HepG2 (cell line): Measurements from ENCODE around the gene VWA2. TPM values are rescaled to one million over a fixed set of nuclear protein-coding genes. Genes with fewer than 3 reads are reported as not detected.

Experiments used
- ATAC-seq: fragments of 200-7000 bp; cut with Tn5 transposase; 3 replicates; pipeline ENCODE4 v1.9.1; 2020; ENCODE audit warnings: mild to moderate bottlenecking, moderate library complexity
- BruUV-seq: library from RNA; stranded (reverse); fragments of 400-500 nt; replicated peaks from 2 replicates; lab custom pipeline; 2021; lab: Mats Ljungman, UMichigan
- CTCF ChIA-PET: fragments of 300-600 bp; formaldehyde crosslinking; extraction: SDS; loops from one replicate; lab custom pipeline; 2021; ENCODE audit warnings: low total read pairs, inconsistent platforms, low intra/inter-chr PET ratio; lab: Yijun Ruan, JAX
- POLR2A ChIA-PET: fragments of 350-600 bp; sonication (Branson Sonifier 250); formaldehyde crosslinking; loops from one replicate; lab custom pipeline; 2020; ENCODE audit warnings: antibody characterized with exemption, inconsistent platforms; lab: Yijun Ruan, JAX
- DNase-seq: peaks from one replicate; pipeline ENCODE4 v3.0.0-alpha.2; 2015; ENCODE audit warnings: low spot score
- FAIRE-seq: peaks from 3 replicates; lab custom pipeline; 2011; peaks lifted over from hg19 to GRCh38; lab: Jason Lieb, UNC
- H2AFZ ChIP-seq: one replicate; pipeline ENCODE4 v1.6.1; 2011; ENCODE audit warnings: low read length, inconsistent platforms
- H3K27ac ChIP-seq: fragments of 300-600 bp; 3 replicates; pipeline ENCODE4 v1.8.0; 2011; ENCODE audit warnings: mixed run types, mild to moderate bottlenecking, mixed read lengths, low read length, inconsistent platforms; ENCODE audit not compliant: insufficient read depth; ENCODE audit errors: extremely low read length
- H3K27me3 ChIP-seq, 2 experiments: fragments of 200-600 bp in 1 of 2; 2 replicates in 1 of 2; 3 replicates in 1 of 2; pipeline versions ENCODE4 v1.6.0 to v1.8.0; 2011; ENCODE audit warnings: low read length in 2 of 2, mild to moderate bottlenecking in 2 of 2, moderate library complexity in 2 of 2, inconsistent platforms in 1 of 2; ENCODE audit not compliant: insufficient read depth in 2 of 2, control insufficient read depth in 1 of 2
- H3K36me3 ChIP-seq, 2 experiments: fragments of 200-600 bp in 1 of 2; replicated peaks in 1 of 2; 2 replicates in 1 of 2; 3 replicates in 1 of 2; pipeline versions ENCODE4 v1.5.1 to v1.8.0; 2011; ENCODE audit warnings: low read length in 2 of 2, inconsistent platforms in 1 of 2; ENCODE audit not compliant: insufficient read depth in 2 of 2, control insufficient read depth in 1 of 2
- H3K4me1 ChIP-seq: 2 replicates; pipeline ENCODE4 v1.5.1; 2012; ENCODE audit warnings: low read length, inconsistent platforms; ENCODE audit not compliant: insufficient read depth
- H3K4me2 ChIP-seq: 2 replicates; pipeline ENCODE4 v1.6.0; 2011; ENCODE audit warnings: low read depth, low read length, inconsistent platforms
- H3K4me3 ChIP-seq, 3 experiments: fragments of 200-600 bp in 1 of 3; sonication (generic), shearing (Covaris generic) in 1 of 3; replicated peaks in 1 of 3; 2 replicates each; pipeline ENCODE4 v1.5.1; 2011 to 2016; ENCODE audit warnings: low read length in 3 of 3, inconsistent platforms in 2 of 3, low read depth in 2 of 3, mild to moderate bottlenecking in 2 of 3, control low read depth in 1 of 3, mixed read lengths in 1 of 3; ENCODE audit not compliant: insufficient read depth in 1 of 3
- H3K79me2 ChIP-seq: one replicate; pipeline ENCODE4 v1.6.1; 2011; ENCODE audit warnings: low read length, inconsistent platforms; ENCODE audit not compliant: insufficient read depth
- H3K9ac ChIP-seq: 2 replicates; pipeline ENCODE4 v1.6.0; 2011; ENCODE audit warnings: mild to moderate bottlenecking, low read depth, low read length, inconsistent platforms; ENCODE audit not compliant: insufficient read depth
- H3K9me3 ChIP-seq: 2 replicates; pipeline ENCODE4 v1.5.1; 2012; ENCODE audit warnings: mild to moderate bottlenecking, low read length
- H4K20me1 ChIP-seq: 2 replicates; pipeline ENCODE4 v1.6.0; 2011; ENCODE audit warnings: inconsistent platforms, mild to moderate bottlenecking, low read length, moderate library complexity; ENCODE audit not compliant: insufficient read depth
- HIC2 ChIP-seq: sonication (generic); formaldehyde crosslinking; IDR thresholded peaks from 2 replicates; pipeline ENCODE4 v1.9.0; 2022; ENCODE audit warnings: low read depth, missing genetic modification reagents
- HNRNPUL1 ChIP-seq: fragments of 200-400 bp; formaldehyde crosslinking; IDR thresholded peaks from 2 replicates; pipeline ENCODE4 v1.6.1; 2017; ENCODE audit warnings: low read depth, mild to moderate bottlenecking, low read length, moderate library complexity
- KMT2A ChIP-seq: sonication (generic); formaldehyde crosslinking; IDR thresholded peaks from 2 replicates; pipeline ENCODE4 v1.4.0; 2020; ENCODE audit warnings: missing genetic modification reagents
- NFYB ChIP-seq: sonication (generic); formaldehyde crosslinking; IDR thresholded peaks from 2 replicates; pipeline ENCODE4 v1.4.0; 2020; ENCODE audit warnings: missing genetic modification reagents
- PCBP2 ChIP-seq: fragments of 200-400 bp; formaldehyde crosslinking; optimal IDR thresholded peaks from 2 replicates; pipeline ENCODE3; 2018; ENCODE audit warnings: low read length, low read depth; ENCODE audit not compliant: poor library complexity, severe bottlenecking
- SRSF1 ChIP-seq: fragments of 200-400 bp; formaldehyde crosslinking; optimal IDR thresholded peaks from 2 replicates; pipeline ENCODE3; 2017; ENCODE audit warnings: mild to moderate bottlenecking, low read depth, low read length, moderate library complexity
- WIZ ChIP-seq: sonication (generic); formaldehyde crosslinking; IDR thresholded peaks from 2 replicates; pipeline ENCODE4 v1.5.1; 2020; ENCODE audit warnings: mild to moderate bottlenecking, missing genetic modification reagents
- ZFY ChIP-seq: sonication (generic); formaldehyde crosslinking; IDR thresholded peaks from 2 replicates; pipeline ENCODE4 v1.4.0; 2020; ENCODE audit warnings: missing genetic modification reagents
- ZNF24 ChIP-seq: fragments of 450-650 bp; IDR thresholded peaks from 2 replicates; pipeline ENCODE4 v1.6.1; 2017; ENCODE audit warnings: antibody characterized with exemption, mild to moderate bottlenecking
- ZNF350 ChIP-seq: sonication (generic); formaldehyde crosslinking; IDR thresholded peaks from 2 replicates; pipeline ENCODE4 v1.4.0; 2020; ENCODE audit warnings: mild to moderate bottlenecking, low read depth, missing genetic modification reagents, borderline replicate concordance
- ZNF589 ChIP-seq: sonication (generic); formaldehyde crosslinking; conservative IDR thresholded peaks from 2 replicates; pipeline ENCODE4 v1.8.0; 2022; ENCODE audit warnings: mild to moderate bottlenecking, moderate library complexity, missing genetic modification reagents
- ZNF775 ChIP-seq: sonication (generic); formaldehyde crosslinking; IDR thresholded peaks from 2 replicates; pipeline ENCODE4 v1.4.0; 2020; ENCODE audit warnings: missing genetic modification reagents, mild to moderate bottlenecking, moderate library complexity, borderline replicate concordance
- ZZZ3 ChIP-seq: sonication (generic); formaldehyde crosslinking; IDR thresholded peaks from 2 replicates; pipeline ENCODE4 v1.4.0; 2020; ENCODE audit warnings: missing genetic modification reagents, mild to moderate bottlenecking, borderline replicate concordance
- WGBS: methylation state at CpG from one replicate; pipeline ENCODE4 v1.1.6; 2017; ENCODE audit warnings: low lambda C conversion rate; 5-methylcytosine and 5-hydroxymethylcytosine counted together
- in situ Hi-C: cut with HindIII; loops from 2 replicates; pipeline ENCODE4 v1.10.0; 2017; ENCODE audit warnings: low pct_unique_long_range_greater_than_20kb; ENCODE audit not compliant: extremely low pct_ligation_motif_present
- intact Hi-C: fragments of 100-400 bp; cut with micrococcal nuclease; formaldehyde crosslinking; loops from one replicate; pipeline ENCODE4 v1.10.0; 2022; ENCODE audit not compliant: unreplicated experiment
- polyA plus RNA-seq, 8 experiments: library from polyadenylated mRNA; depleted of rRNA in 3 of 8; stranded (reverse) in 7 of 8; unstranded in 1 of 8; fragments of >200 nt; fragmentation: Illumina TruSeq in 4 of 8; extraction: Trizol in 4 of 8; gene quantifications; 2 replicates each; pipeline versions ENCODE4 v1.2.1 to v1.2.3, GENCODE V29; 2011 to 2016; ENCODE audit warnings: low read depth in 4 of 8, missing spikeins in 1 of 8, mixed read lengths in 1 of 8; ENCODE audit not compliant: insufficient read depth in 1 of 8
- total RNA-seq, 5 experiments: library from RNA; depleted of rRNA; stranded (reverse); fragments of >200 nt; fragmentation: Illumina TruSeq; extraction: Trizol; gene quantifications; 2 replicates each; pipeline ENCODE4 v1.2.3, GENCODE V29; 2016; ENCODE audit warnings: low read depth in 1 of 5
- TF ChIP-seq, protein P1 (sequence below): conservative IDR thresholded peaks from 2 replicates; pipeline ENCODE4 v1.6.1; 2018; ENCODE audit warnings: missing genetic modification reagents
- TF ChIP-seq, protein P2 (sequence below): sonication (generic); formaldehyde crosslinking; IDR thresholded peaks from 2 replicates; pipeline ENCODE4 v1.4.0; 2020; ENCODE audit warnings: mild to moderate bottlenecking, missing genetic modification reagents, borderline replicate concordance
- TF ChIP-seq, protein P3 (sequence below): sonication (generic); formaldehyde crosslinking; IDR thresholded peaks from 2 replicates; pipeline ENCODE4 v1.8.0; 2022; ENCODE audit warnings: missing genetic modification reagents, low read depth, mild to moderate bottlenecking, borderline replicate concordance
- TF ChIP-seq, protein P4 (sequence below): sonication (generic); formaldehyde crosslinking; IDR thresholded peaks from 2 replicates; pipeline ENCODE4 v1.4.0; 2020; ENCODE audit warnings: missing genetic modification reagents

Gene VWA2
- total and polyA plus RNA-seq, 2 of the 13 experiments (the other 11 are each of a cell fraction or from before 2014, with no cell fraction given), result not detected

GRCh38 chr10:114261076-114261475 is 22.0 kb downstream of the VWA2 start:
- Histone ChIP-seq H4K20me1 (no peaks in the 10 kb centered on the region), H3K4me1 (no peaks in the 10 kb centered on the region), H3K27me3 (no peaks in the 10 kb centered on the region), H3K36me3 (no peaks in the 10 kb centered on the region), H3K79me2 (no peaks in the 10 kb centered on the region), H3K9ac (no peak overlapping the region), H3K9me3 (no peaks in the 10 kb centered on the region), H3K27ac (no peak overlapping the region), H3K4me3 (no peak overlapping the region), H2AFZ (no peak overlapping the region), H3K4me2 (no peak overlapping the region)
- DNase-seq, result no peak
- no peak for FAIRE-seq
- WGBS, result 0% methylated on average over 2 of the region's 2 CpGs
- in situ Hi-C loops (no loop called here), intact Hi-C loops (no loop called here)
- no TSS peak for BruUV-seq
- CTCF ChIA-PET, result no interaction called here
- POLR2A ChIA-PET, result no interaction called here
- ATAC-seq, result no peak
- TF ChIP-seq WIZ (no peak), HIC2 (CRISPR knock-in tag) (no peak), ZNF350 (CRISPR knock-in tag) (no peak), KMT2A (CRISPR knock-in tag) (no peak), ZNF24 (no peak), ZNF589 (CRISPR knock-in tag) (no peak), SRSF1 (no peak), PCBP2 (no peak), ZFY (CRISPR knock-in tag) (no peak), HNRNPUL1 (no peak), ZZZ3 (CRISPR knock-in tag) (no peak), ZNF775 (CRISPR knock-in tag) (no peak), NFYB (CRISPR knock-in tag) (no peak)
- TF ChIP-seq, protein P1, sequence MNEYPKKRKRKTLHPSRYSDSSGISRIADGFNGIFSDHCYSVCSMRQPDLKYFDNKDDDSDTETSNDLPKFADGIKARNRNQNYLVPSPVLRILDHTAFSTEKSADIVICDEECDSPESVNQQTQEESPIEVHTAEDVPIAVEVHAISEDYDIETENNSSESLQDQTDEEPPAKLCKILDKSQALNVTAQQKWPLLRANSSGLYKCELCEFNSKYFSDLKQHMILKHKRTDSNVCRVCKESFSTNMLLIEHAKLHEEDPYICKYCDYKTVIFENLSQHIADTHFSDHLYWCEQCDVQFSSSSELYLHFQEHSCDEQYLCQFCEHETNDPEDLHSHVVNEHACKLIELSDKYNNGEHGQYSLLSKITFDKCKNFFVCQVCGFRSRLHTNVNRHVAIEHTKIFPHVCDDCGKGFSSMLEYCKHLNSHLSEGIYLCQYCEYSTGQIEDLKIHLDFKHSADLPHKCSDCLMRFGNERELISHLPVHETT (CRISPR knock-in tag), result no peak
- TF ChIP-seq, protein P2, sequence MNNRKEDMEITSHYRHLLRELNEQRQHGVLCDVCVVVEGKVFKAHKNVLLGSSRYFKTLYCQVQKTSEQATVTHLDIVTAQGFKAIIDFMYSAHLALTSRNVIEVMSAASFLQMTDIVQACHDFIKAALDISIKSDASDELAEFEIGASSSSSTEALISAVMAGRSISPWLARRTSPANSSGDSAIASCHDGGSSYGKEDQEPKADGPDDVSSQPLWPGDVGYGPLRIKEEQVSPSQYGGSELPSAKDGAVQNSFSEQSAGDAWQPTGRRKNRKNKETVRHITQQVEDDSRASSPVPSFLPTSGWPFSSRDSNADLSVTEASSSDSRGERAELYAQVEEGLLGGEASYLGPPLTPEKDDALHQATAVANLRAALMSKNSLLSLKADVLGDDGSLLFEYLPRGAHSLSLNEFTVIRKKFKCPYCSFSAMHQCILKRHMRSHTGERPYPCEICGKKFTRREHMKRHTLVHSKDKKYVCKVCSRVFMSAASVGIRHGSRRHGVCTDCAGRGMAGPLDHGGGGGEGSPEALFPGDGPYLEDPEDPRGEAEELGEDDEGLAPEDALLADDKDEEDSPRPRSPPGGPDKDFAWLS, result no peak
- TF ChIP-seq, protein P3, sequence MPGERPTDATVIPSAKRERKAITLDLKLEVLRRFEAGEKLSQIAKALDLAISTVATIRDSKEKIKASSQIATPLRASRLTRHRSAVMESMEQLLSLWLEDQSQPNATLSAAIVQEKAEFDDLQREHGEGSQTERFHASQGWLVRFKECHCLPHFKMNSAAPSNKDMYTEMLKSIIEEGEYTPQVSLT (CRISPR knock-in tag), result no peak
- TF ChIP-seq, protein P4, sequence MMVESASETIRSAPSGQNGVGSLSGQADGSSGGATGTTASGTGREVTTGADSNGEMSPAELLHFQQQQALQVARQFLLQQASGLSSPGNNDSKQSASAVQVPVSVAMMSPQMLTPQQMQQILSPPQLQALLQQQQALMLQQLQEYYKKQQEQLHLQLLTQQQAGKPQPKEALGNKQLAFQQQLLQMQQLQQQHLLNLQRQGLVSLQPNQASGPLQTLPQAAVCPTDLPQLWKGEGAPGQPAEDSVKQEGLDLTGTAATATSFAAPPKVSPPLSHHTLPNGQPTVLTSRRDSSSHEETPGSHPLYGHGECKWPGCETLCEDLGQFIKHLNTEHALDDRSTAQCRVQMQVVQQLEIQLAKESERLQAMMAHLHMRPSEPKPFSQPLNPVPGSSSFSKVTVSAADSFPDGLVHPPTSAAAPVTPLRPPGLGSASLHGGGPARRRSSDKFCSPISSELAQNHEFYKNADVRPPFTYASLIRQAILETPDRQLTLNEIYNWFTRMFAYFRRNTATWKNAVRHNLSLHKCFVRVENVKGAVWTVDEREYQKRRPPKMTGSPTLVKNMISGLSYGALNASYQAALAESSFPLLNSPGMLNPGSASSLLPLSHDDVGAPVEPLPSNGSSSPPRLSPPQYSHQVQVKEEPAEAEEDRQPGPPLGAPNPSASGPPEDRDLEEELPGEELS (CRISPR knock-in tag), result no peak
